Gastroesophageal sphincter (tissue), 3 donors: ENCODE results near the gene TANGO2.

Experiments used
- CTCF ChIP-seq, 4 experiments: fragments of 200-600 bp in 2 of 4; fragments of 450-650 bp in 2 of 4; sonication (generic) in 1 of 4; IDR thresholded peaks; one replicate each; pipeline ENCODE4 v1.5.1; 2017 to 2019; ENCODE audit warnings: antibody characterized with exemption in 4 of 4, mild to moderate bottlenecking in 2 of 4, moderate library complexity in 2 of 4
- EP300 ChIP-seq: sonication (generic); formaldehyde crosslinking; IDR thresholded peaks from one replicate; pipeline ENCODE4 v1.6.1; 2017; ENCODE audit warnings: antibody characterized with exemption, mild to moderate bottlenecking
- POLR2A ChIP-seq, 2 donors: fragments of 450-650 bp; IDR thresholded peaks; one replicate each; pipeline ENCODE4 v1.6.1; 2017; ENCODE audit warnings: antibody characterized with exemption in 2 of 2, mild to moderate bottlenecking in 2 of 2, moderate library complexity in 1 of 2

- TF ChIP-seq EP300 (no peak), CTCF (IDR thresholded peaks at IDR 0.05) (no peak), POLR2A (IDR thresholded peaks at IDR 0.05) (no peak)
These were observed 35.9 kb downstream of the TANGO2 start for GRCh38 chr22:20056696-20057386.
